PC-3 (cell line): ENCODE data around the gene VGF. TPM values are rescaled to one million over a fixed set of nuclear protein-coding genes. Genes with fewer than 3 reads are reported as not detected.

Experiments used
- ATAC-seq: fragments of 200-7000 bp; cut with Tn5 transposase; 2 replicates; pipeline ENCODE4 v1.9.1; 2020; ENCODE audit warnings: mild to moderate bottlenecking, moderate library complexity
- BruUV-seq: library from RNA; stranded (reverse); fragments of 400-500 nt; replicated peaks from 2 replicates; lab custom pipeline; 2021; lab: Mats Ljungman, UMichigan
- CTCF ChIA-PET: fragments of 300-600 bp; sonication (Branson Sonifier 250); formaldehyde crosslinking; loops from one replicate; lab custom pipeline; 2022; ENCODE audit warnings: antibody characterized with exemption; lab: Charles Lee
- POLR2A ChIA-PET: fragments of 300-600 bp; sonication (Branson Sonifier 250); formaldehyde crosslinking; loops from one replicate; lab custom pipeline; 2022; ENCODE audit warnings: antibody characterized with exemption; ENCODE audit not compliant: unreplicated experiment; lab: Charles Lee
- DNase-seq: peaks from one replicate; pipeline ENCODE4 v3.0.0-alpha.2; 2015
- H2AFZ ChIP-seq: fragments of 300-600 bp; sonication (generic); 2 replicates; pipeline ENCODE4 v1.6.0; 2016; ENCODE audit warnings: antibody characterized with exemption, low read length
- H3F3A ChIP-seq: fragments of 300-600 bp; sonication (generic); one replicate; pipeline ENCODE4 v1.6.0; 2017; ENCODE audit warnings: antibody characterized with exemption, low read length, control low read depth, mild to moderate bottlenecking; ENCODE audit not compliant: unreplicated experiment
- H3K27ac ChIP-seq: fragments of 300-600 bp; sonication (generic); 2 replicates; pipeline ENCODE4 v1.5.1; 2016; ENCODE audit warnings: mild to moderate bottlenecking, low read length
- H3K27me3 ChIP-seq: fragments of 300-600 bp; sonication (generic); 2 replicates; pipeline ENCODE4 v1.6.1; 2016; ENCODE audit warnings: low read length, mixed read lengths
- H3K36me3 ChIP-seq: fragments of 300-600 bp; sonication (generic); 2 replicates; pipeline ENCODE4 v1.6.1; 2016; ENCODE audit warnings: low read depth, mixed run types, low read length, mixed read lengths
- H3K4me1 ChIP-seq: fragments of 300-600 bp; sonication (generic); 2 replicates; pipeline ENCODE4 v1.5.1; 2016; ENCODE audit warnings: low read length; ENCODE audit not compliant: insufficient read depth
- H3K4me2 ChIP-seq: fragments of 300-600 bp; sonication (generic); 2 replicates; pipeline ENCODE4 v1.6.0; 2016; ENCODE audit warnings: low read length
- H3K4me3 ChIP-seq: fragments of 300-600 bp; sonication (generic); 2 replicates; pipeline ENCODE4 v1.5.1; 2016; ENCODE audit warnings: mild to moderate bottlenecking, low read length, mixed read lengths
- H3K79me2 ChIP-seq: fragments of 300-600 bp; sonication (generic); 2 replicates; pipeline ENCODE4 v1.6.1; 2017; ENCODE audit warnings: low read length, mixed read lengths
- H3K9ac ChIP-seq: fragments of 300-600 bp; sonication (generic); 2 replicates; pipeline ENCODE4 v1.6.0; 2016; ENCODE audit warnings: mild to moderate bottlenecking, low read length
- H3K9me2 ChIP-seq: fragments of 300-600 bp; sonication (generic); replicated peaks from 2 replicates; pipeline ENCODE4 v1.6.1; 2016; ENCODE audit warnings: mixed run types, low read length, mixed read lengths
- H3K9me3 ChIP-seq: fragments of 300-600 bp; sonication (generic); 2 replicates; pipeline ENCODE4 v1.6.1; 2016; ENCODE audit warnings: low read length, mixed read lengths
- H4K20me1 ChIP-seq: fragments of 300-600 bp; sonication (generic); 2 replicates; pipeline ENCODE4 v1.6.1; 2016; ENCODE audit warnings: low read length, mixed read lengths
- CTCF ChIP-seq: fragments of 300-600 bp; sonication (generic); conservative IDR thresholded peaks from 2 replicates; pipeline ENCODE4 v1.5.1; 2017; ENCODE audit warnings: antibody characterized with exemption, low read depth, mild to moderate bottlenecking, low read length
- EZH2 ChIP-seq: fragments of 300-600 bp; sonication (generic); IDR thresholded peaks from one replicate; pipeline ENCODE4 v1.6.1; 2017; ENCODE audit warnings: antibody characterized with exemption, mild to moderate bottlenecking, low read length; ENCODE audit not compliant: unreplicated experiment
- EZH2phosphoT487 ChIP-seq: fragments of 300-600 bp; sonication (generic); IDR thresholded peaks from 2 replicates; pipeline ENCODE4 v1.6.1; 2018; ENCODE audit warnings: mild to moderate bottlenecking, antibody characterized with exemption, low read length, borderline replicate concordance
- intact Hi-C: fragments of 100-400 bp; cut with micrococcal nuclease; formaldehyde crosslinking; loops from 2 replicates; pipeline ENCODE4 v1.9.0; 2023
- total RNA-seq: library from RNA; depleted of rRNA; stranded (reverse); fragments of >200 nt; gene quantifications from 2 replicates; pipeline ENCODE4 v1.2.3, GENCODE V29; 2014

Gene VGF
- total RNA-seq, 1 experiment from 2014 or later = 1.6 TPM

GRCh38 chr7:101123703-101124068 lies 41.7 kb downstream of the VGF start:
- Histone ChIP-seq H3F3A (no peaks in the 10 kb centered on the region), H3K27ac (no peak overlapping the region), H3K4me3 (no peak overlapping the region), H3K4me2 (no peak overlapping the region), H3K4me1 (peaks cover 42% of the 10 kb centered on the region), H3K27me3 (no peaks in the 10 kb centered on the region), H3K9me2 (no peaks in the 10 kb centered on the region), H3K79me2 (no peaks in the 10 kb centered on the region), H4K20me1 (no peaks in the 10 kb centered on the region), H3K9ac (no peak overlapping the region), H3K36me3 (no peaks in the 10 kb centered on the region), H2AFZ (no peak overlapping the region), H3K9me3 (no peaks in the 10 kb centered on the region)
- intact Hi-C loops = loop anchor here (1.0 to 2.0 kb wide), 2 partner anchors 15 to 23 kb away; no protein-coding TSS in a partner anchor
- TF ChIP-seq EZH2phosphoT487 (no peak), CTCF (no peak), EZH2 (no peak)
- ATAC-seq = no peak
- BruUV-seq = no TSS peak
- DNase-seq = no peak
- CTCF ChIA-PET = no interaction called here
- POLR2A ChIA-PET = no interaction called here

GRCh38 chr7:101122933-101123702 lies 42.3 kb downstream of the VGF start:
- Histone ChIP-seq H3K9me3 (no peaks in the 10 kb centered on the region), H3K9me2 (no peaks in the 10 kb centered on the region), H3K27me3 (no peaks in the 10 kb centered on the region), H3K4me3 (no peak overlapping the region), H3K79me2 (no peaks in the 10 kb centered on the region), H3K4me2 (no peak overlapping the region), H3K9ac (no peak overlapping the region), H2AFZ (no peak overlapping the region), H3K27ac (no peak overlapping the region), H3K4me1 (peaks cover 41% of the 10 kb centered on the region), H3K36me3 (no peaks in the 10 kb centered on the region), H4K20me1 (no peaks in the 10 kb centered on the region), H3F3A (no peaks in the 10 kb centered on the region)
- TF ChIP-seq EZH2phosphoT487 = no peak
- TF ChIP-seq EZH2 = no peak
- TF ChIP-seq CTCF = no peak
- ATAC-seq = no peak
- intact Hi-C loops = loop anchor here (1.0 kb wide), 1 partner anchor 38 kb away; the partner anchor contains the start of gene TRIM56
- no peak for DNase-seq
- no TSS peak for BruUV-seq
- ChIA-PET POLR2A (no interaction called here), CTCF (interaction anchor here (0.8 kb wide), 1 partner anchor 38 kb away, joined by 5 read pairs; the partner anchor contains the start of gene TRIM56)
